ENCODE measurements around the gene TSSC4.

- TF ChIP-seq POLR2AphosphoS5 (IDR thresholded peaks at IDR 0.05; ENCODE audit: borderline replicate concordance, low read depth, low read length) (no peak), EZH2 (IDR thresholded peaks at IDR 0.05) (no peak)
These were observed 37.0 kb downstream of the TSSC4 start for GRCh38 chr11:2437516-2437915.

All from SK-N-MC (cell line).